ENCODE data around the gene UBE2E1.
"Not testable (repeated sequence)": the region's sequence is repeated elsewhere in the genome, so short reads cannot be mapped to it uniquely, and the experiment has no call there.

UBE2E1 gene

DNA sequence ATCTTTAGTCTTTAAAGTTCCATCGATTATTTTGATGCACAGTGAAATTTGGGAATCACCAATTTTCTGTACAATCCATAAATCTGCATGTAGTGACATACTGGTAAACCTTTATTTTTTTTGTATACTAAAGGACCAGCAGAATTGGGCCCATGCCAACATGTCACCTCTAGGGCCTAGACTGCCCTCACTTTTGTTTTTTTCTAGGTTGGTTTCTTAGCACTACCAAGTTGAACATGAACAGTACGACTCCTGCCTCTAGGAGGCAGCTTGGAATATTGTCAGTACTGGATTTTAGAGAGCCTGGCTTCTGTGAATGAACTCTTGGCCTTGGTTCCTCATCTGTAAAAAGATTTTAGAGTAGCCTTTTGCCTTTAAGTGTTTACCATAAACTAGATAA lies 78.7 kb downstream of the UBE2E1 start:
- DNase-seq: no peak

GRCh38 chr3:23885210-23885609 lies 79.5 kb downstream of the UBE2E1 start:
- DNase-seq: no peak

- DNase-seq: no peak
Observed at GRCh38 chr3:23886311-23886710, 80.6 kb downstream of the UBE2E1 start.

DNA sequence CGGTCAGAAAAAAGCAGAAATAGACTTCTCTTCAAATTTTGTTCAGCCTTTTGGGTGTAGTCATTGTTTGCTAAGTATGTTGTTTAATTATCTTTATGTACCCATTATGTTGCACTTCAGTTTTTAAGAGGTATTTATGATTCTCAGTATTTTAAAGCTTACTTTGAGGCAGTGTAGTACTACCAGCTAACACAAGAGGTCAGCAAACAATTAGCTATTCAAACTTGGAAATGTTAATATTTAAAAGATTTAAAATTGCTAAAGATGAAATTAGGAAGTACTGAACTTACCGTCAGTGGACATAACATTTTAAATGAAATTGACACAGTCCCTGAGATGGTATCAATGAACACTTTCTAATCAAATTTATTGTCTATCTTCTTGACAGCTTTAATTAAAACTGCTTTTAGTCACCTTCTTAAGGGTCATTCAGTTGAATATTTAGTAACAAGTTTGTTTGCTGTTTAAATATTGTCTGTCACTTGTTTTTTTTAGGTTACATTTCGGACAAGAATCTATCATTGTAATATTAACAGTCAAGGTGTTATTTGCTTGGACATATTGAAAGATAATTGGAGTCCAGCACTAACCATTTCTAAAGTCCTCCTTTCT lies 83.0 kb downstream of the UBE2E1 start:
- peak; percentile 31 for DNase-seq

DNA sequence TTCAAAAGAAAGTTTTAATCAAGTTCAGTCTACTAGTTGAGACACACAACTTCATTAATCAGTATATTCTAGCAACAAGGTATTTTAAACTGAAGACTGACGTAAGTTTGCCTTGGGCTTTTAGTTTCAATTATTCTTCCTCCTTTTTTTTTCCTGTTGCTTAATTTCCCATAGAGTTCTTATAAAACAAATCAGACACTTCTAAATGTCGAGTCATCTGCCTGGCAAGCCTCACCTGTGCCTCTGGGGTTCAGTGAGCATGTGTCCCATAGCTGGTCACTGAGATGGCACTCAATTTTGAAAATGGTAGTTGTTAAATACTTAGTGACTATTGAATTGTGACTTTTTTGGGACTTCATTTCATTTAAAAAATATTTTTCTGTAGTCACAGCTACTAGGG lies 83.6 kb downstream of the UBE2E1 start:
- DNase-seq: no peak

DNA sequence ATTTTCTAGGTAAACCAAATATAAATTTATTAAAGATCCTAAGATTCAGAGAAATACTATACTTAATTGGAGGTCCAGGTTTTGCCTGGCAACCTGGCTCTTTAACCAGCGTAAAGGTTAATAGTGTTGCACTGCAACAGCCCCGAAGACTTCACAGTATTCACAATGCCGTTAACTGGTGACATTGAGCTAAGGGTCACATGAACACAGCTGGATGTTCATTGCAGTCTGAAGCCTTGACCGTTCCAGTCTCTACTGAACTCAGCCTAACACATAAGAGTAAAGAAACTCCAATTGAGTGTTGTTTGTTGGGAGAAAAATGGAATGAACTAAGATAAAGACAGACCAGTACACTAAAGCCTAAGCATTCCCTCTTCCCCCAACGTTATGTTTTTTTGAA lies 84.2 kb downstream of the UBE2E1 start:
- no peak for DNase-seq

DNA sequence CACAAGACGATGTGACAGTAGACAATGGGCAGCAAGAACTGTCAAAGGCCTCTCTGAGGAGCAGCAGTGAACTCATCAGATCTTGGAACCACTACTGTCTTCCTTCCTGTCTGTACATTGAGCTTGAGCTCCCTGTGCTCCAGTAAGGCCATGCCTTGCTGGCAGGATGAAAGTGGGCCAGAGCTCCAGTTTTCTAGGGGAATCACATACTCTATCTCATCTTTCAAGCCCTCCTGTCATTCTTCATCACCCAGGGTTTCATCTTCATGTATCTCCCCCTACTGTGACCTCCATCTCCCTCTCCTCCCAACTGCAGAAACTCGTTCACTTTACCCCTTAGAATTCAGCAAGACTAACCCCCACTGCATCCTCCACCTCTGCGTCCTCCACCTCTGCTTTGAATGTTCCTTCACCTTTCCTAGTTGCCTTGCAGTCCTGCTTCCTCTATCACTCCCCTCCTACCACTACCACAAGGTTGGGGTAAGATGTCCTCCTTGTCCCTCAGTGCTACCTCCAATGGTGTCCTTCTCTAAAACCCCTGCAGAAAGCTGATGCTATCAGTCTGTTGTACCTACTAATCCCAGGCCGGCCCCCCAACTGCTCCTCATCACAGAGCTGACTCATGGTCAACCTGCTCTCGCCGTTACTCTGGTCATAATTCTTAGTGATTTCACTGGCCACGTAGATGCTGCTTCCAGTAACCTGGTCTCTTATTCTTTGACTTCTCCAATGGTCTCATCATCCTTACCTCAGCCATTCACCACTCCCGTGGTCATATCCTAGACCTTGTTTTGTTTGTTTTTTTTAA lies 88.7 kb downstream of the UBE2E1 start:
- DNase-seq: no peak

DNA sequence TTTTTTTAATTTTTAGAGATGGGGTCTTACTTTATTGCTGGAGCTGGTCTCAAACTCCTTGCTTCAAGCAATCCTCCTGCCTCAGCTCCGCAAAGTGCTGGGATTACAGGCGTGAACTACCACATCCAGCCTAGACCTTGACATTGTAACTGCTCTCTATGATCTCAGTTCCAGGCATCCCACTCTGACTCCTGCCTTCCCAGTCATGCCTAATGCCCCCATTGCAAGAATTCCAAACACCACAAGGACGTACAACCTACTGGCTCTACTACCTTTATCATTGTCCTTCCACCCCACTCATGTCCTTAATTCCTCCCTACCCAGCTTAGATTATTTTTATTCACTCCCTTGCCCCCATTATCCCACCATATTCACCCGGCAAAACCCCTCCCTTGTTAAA lies 89.4 kb downstream of the UBE2E1 start:
- no peak for DNase-seq

- DNase-seq: peak; percentile 59
Observed at GRCh38 chr3:23900744-23901143, 95.0 kb downstream of the UBE2E1 start.

GRCh38 chr3:23904545-23904944 lies 98.8 kb downstream of the UBE2E1 start:
- DNase-seq: no peak

DNA sequence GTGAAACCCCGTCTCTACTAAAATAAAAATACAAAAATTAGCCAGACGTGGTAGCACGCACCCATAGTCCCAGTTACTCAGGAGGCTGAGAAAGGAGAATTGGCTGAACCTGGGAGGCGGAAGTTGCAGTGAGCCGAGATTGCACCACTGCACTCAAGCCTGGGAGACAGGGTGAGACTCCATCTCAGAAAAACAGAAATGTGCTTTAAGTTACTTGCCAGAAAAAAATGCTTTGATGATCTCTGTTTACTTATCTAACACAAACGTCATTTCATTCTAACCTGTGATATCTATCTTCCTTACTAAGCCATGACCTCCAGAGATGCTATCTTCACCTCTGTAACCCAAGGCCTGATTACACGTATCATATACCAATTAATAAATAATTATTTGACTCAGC lies 103.6 kb downstream of the UBE2E1 start:
- no peak for DNase-seq

- no peak for DNase-seq
Observed at GRCh38 chr3:23911397-23911796, 105.6 kb downstream of the UBE2E1 start.

- not testable (repeated sequence) for DNase-seq
Observed at GRCh38 chr3:23912335-23912734, 106.6 kb downstream of the UBE2E1 start.

GRCh38 chr3:23913182-23913581 lies 107.4 kb downstream of the UBE2E1 start:
- DNase-seq: no peak

DNA sequence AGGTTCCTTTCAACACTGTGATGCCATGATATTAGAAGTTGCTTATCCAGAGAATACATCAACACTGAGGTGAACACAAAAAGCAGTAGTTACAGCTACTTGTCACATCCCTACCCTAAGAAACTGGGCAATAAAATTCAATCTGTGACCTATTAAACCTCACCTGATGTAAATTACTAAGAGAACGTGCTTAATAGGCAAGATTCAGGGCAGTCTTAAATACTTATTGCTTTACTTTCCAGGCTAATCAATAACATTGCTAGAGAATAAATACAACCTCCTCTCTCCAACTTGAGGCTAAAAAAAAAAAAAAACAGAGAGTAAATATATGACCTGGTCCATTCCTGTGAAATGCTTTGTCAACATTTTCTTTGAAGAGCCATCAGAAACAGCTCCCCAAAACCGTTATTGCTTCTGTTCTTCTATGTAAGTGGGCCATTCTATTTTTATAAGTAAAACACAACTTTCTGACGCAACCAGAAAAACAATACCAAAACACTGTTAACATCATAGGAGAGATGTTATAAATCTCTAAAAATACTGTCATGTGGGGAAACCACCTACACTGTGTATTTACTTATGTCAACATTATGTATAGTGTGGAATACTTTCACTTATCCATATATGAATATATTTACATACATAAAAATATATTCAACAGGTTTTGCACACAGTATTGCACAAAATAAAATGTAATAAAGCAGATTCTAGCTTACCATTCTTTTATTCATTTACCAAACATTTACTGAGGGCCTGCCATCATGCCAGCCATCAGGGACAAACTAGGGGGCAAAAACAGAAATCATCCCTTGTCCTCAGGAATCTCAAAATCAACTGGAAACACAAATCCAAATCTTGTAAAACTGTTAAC lies 108.4 kb downstream of the UBE2E1 start:
- no peak for DNase-seq

- DNase-seq: peak; percentile 32
Observed at GRCh38 chr3:23915537-23916108, 109.9 kb downstream of the UBE2E1 start.

- DNase-seq: no peak
Observed at GRCh38 chr3:23916152-23916885, 110.6 kb downstream of the UBE2E1 start.

DNA sequence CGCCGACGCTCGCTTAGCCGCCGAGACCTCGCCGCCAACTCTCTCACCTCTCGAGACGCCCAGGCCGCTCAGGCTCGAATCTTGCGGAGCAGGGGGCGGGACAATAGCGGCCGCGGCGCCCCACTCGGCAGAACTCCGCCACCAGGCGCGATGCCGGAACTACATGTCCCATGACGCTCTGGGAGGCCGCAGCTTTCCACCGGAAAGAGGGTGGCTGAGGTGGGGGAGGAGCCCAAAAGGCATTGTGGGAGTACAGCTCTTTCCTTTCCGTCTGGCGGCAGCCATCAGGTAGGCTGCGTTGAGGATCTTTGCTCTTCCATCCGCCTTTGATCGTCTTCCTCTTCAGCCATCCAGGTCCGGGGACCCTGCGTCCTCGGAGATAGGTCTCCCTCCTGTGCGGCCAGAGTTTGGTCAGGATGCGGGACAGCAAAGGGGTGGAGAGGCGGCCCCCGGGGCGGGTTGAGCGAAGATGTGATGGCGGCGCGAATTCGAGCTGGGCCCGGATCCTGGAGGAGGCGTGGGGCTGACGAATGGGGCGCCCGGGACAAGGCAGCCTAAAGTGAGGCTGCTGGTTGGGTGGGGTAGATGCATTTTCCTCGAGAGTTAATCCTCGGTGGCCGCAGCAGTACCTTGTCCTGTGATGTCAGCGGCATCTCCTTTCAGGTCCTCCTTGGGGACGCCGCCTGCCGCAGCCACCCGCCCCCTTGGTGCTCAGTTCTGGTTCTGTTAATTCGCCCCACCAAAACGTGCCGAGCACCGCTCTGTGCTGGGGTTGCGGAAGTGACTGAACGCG lies 111.3 kb downstream of the UBE2E1 start, which contains the start of the genes NKIRAS1 and RPL15:
Gene NKIRAS1 (minus strand): TSS at position 105 of the 793 bp plus-strand sequence. CDS start 6,086 bp downstream, outside the sequence.
Gene RPL15 (plus strand): TSS at position 247 of the 793 bp plus-strand sequence. CDS start 728 bp downstream, outside the sequence.
- DNase-seq: peak; percentile 97

- peak; percentile 52 for DNase-seq
Observed at GRCh38 chr3:23917679-23918303, 112.0 kb downstream of the UBE2E1 start.

DNA sequence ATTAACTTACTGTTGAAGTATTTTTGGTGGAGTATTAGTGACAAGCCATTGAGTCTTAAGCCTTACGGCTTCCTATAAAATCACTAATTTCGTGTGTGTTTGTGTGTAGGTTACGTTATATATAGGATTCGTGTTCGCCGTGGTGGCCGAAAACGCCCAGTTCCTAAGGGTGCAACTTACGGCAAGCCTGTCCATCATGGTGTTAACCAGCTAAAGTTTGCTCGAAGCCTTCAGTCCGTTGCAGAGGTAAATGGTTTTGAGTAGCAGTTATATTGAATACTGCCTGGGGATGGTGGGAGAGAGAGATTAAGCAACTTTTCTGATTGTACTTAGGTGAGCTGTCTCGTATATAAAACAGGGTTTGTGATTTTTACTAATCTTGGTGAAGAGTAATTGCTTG lies 112.6 kb downstream of the UBE2E1 start:
- DNase-seq: not testable (repeated sequence)

- no peak for DNase-seq
Observed at GRCh38 chr3:23919628-23920027, 113.9 kb downstream of the UBE2E1 start.
